ENCODE data around the gene ZNF574.

Gene ZNF574

GRCh38 chr19:42065511-42065910 is 10.5 kb upstream of the ZNF574 start:
- no peaks in the 10 kb centered on the region for H3K36me3 Mint-ChIP-seq (ENCODE audit: insufficient read depth)

GRCh38 chr19:42066075-42066754 is 9.8 kb upstream of the ZNF574 start:
- no peak for ATAC-seq (replicated peaks; ENCODE audit: extremely low read depth, poor library complexity, severe bottlenecking)
- Mint-ChIP-seq H3K36me3 (ENCODE audit: insufficient read depth) (no peaks in the 10 kb centered on the region), H3K4me3 (no peak overlapping the region), H3K27ac (ENCODE audit: low read depth) (no peak overlapping the region), H3K9me3 (no peaks in the 10 kb centered on the region), H3K27me3 (peaks cover 22% of the 10 kb centered on the region), H3K4me1 (no peaks in the 10 kb centered on the region)
- no peak for DNase-seq (ENCODE audit: low spot score in 2 of 2)

More at GRCh38 chr19:42065511-42065910, 10.5 kb upstream of the ZNF574 start:
- H3K9me3 Mint-ChIP-seq = no peaks in the 10 kb centered on the region
- DNase-seq (ENCODE audit: low spot score in 2 of 2) (no peak), ATAC-seq (replicated peaks; ENCODE audit: extremely low read depth, poor library complexity, severe bottlenecking) (no peak)
- H3K27ac Mint-ChIP-seq (ENCODE audit: low read depth) = no peak overlapping the region
- H3K27me3 Mint-ChIP-seq = peaks cover 22% of the 10 kb centered on the region
- H3K4me1 Mint-ChIP-seq = no peaks in the 10 kb centered on the region
- H3K4me3 Mint-ChIP-seq = no peak overlapping the region

GRCh38 chr19:42067315-42067888 is 8.6 kb upstream of the ZNF574 start:
- H3K27me3 Mint-ChIP-seq = peaks cover 11% of the 10 kb centered on the region
- no peak overlapping the region for H3K27ac Mint-ChIP-seq (ENCODE audit: low read depth)
- no peak overlapping the region for H3K4me3 Mint-ChIP-seq
- no peaks in the 10 kb centered on the region for H3K4me1 Mint-ChIP-seq
- no peak for DNase-seq (ENCODE audit: low spot score in 2 of 2)
- no peak for ATAC-seq (replicated peaks; ENCODE audit: extremely low read depth, poor library complexity, severe bottlenecking)
- no peaks in the 10 kb centered on the region for H3K36me3 Mint-ChIP-seq (ENCODE audit: insufficient read depth)
- no peaks in the 10 kb centered on the region for H3K9me3 Mint-ChIP-seq

- Mint-ChIP-seq H3K36me3 (ENCODE audit: insufficient read depth) (no peaks in the 10 kb centered on the region), H3K4me3 (no peak overlapping the region), H3K4me1 (no peaks in the 10 kb centered on the region), H3K9me3 (no peaks in the 10 kb centered on the region), H3K27me3 (peaks cover 11% of the 10 kb centered on the region), H3K27ac (ENCODE audit: low read depth) (no peak overlapping the region)
- DNase-seq (ENCODE audit: low spot score in 2 of 2) = no peak
- ATAC-seq (replicated peaks; ENCODE audit: extremely low read depth, poor library complexity, severe bottlenecking) = no peak
Observed at GRCh38 chr19:42068361-42068755, 7.6 kb upstream of the ZNF574 start.

- H3K36me3 Mint-ChIP-seq (ENCODE audit: insufficient read depth) = no peaks in the 10 kb centered on the region
- H3K9me3 Mint-ChIP-seq = no peaks in the 10 kb centered on the region
- ATAC-seq (replicated peaks; ENCODE audit: extremely low read depth, poor library complexity, severe bottlenecking) (no peak), DNase-seq (ENCODE audit: low spot score in 2 of 2) (no peak)
- no peak overlapping the region for H3K27ac Mint-ChIP-seq (ENCODE audit: low read depth)
- no peaks in the 10 kb centered on the region for H3K4me1 Mint-ChIP-seq
- H3K27me3 Mint-ChIP-seq = peaks cover 10% of the 10 kb centered on the region
- no peak overlapping the region for H3K4me3 Mint-ChIP-seq
Observed at GRCh38 chr19:42068756-42069571, 7.0 kb upstream of the ZNF574 start.

GRCh38 chr19:42069619-42070351 is 6.2 kb upstream of the ZNF574 start, which contains the start of gene GRIK5:
Gene GRIK5, minus strand, starts transcription at chr19:42070206. Its CDS starts 4,436 bp downstream, at chr19:42065770.
- peaks cover 2% of the 10 kb centered on the region for H3K27me3 Mint-ChIP-seq
- no peak for ATAC-seq (replicated peaks; ENCODE audit: extremely low read depth, poor library complexity, severe bottlenecking)
- no peaks in the 10 kb centered on the region for H3K9me3 Mint-ChIP-seq
- no peak for DNase-seq (ENCODE audit: low spot score in 2 of 2)
- H3K27ac Mint-ChIP-seq (ENCODE audit: low read depth) = peak within 1 kb of the TSS; percentile 38
- no peak within 1 kb of the TSS for H3K4me3 Mint-ChIP-seq
- H3K4me1 Mint-ChIP-seq = no peaks in the 10 kb centered on the region
- H3K36me3 Mint-ChIP-seq (ENCODE audit: insufficient read depth) = no peaks in the 10 kb centered on the region

- Mint-ChIP-seq H3K9me3 (no peaks in the 10 kb centered on the region), H3K36me3 (ENCODE audit: insufficient read depth) (peaks cover 11% of the 10 kb centered on the region), H3K27me3 (no peaks in the 10 kb centered on the region), H3K4me1 (peaks cover 14% of the 10 kb centered on the region), H3K4me3 (no peak overlapping the region), H3K27ac (ENCODE audit: low read depth) (no peak overlapping the region)
- DNase-seq (ENCODE audit: low spot score in 2 of 2) = no peak
- no peak for ATAC-seq (replicated peaks; ENCODE audit: extremely low read depth, poor library complexity, severe bottlenecking)
Observed at GRCh38 chr19:42071247-42071646, 4.7 kb upstream of the ZNF574 start.

- no peak for DNase-seq (ENCODE audit: low spot score in 2 of 2)
- Mint-ChIP-seq H3K27me3 (no peaks in the 10 kb centered on the region), H3K27ac (ENCODE audit: low read depth) (peak overlapping the region; percentile 100), H3K4me1 (peaks cover 36% of the 10 kb centered on the region), H3K9me3 (no peaks in the 10 kb centered on the region), H3K36me3 (ENCODE audit: insufficient read depth) (peaks cover 17% of the 10 kb centered on the region), H3K4me3 (peak overlapping the region; percentile 95)
- no peak for ATAC-seq (replicated peaks; ENCODE audit: extremely low read depth, poor library complexity, severe bottlenecking)
Observed at GRCh38 chr19:42074513-42075363, 1.2 kb upstream of the ZNF574 start.

- no peaks in the 10 kb centered on the region for H3K27me3 Mint-ChIP-seq
- no peak for DNase-seq (ENCODE audit: low spot score in 2 of 2)
- H3K9me3 Mint-ChIP-seq = no peaks in the 10 kb centered on the region
- peak overlapping the region; percentile 95 for H3K4me3 Mint-ChIP-seq
- H3K36me3 Mint-ChIP-seq (ENCODE audit: insufficient read depth) = peaks cover 17% of the 10 kb centered on the region
- peak overlapping the region; percentile 100 for H3K27ac Mint-ChIP-seq (ENCODE audit: low read depth)
- peaks cover 36% of the 10 kb centered on the region for H3K4me1 Mint-ChIP-seq
- ATAC-seq (replicated peaks; ENCODE audit: extremely low read depth, poor library complexity, severe bottlenecking) = peak; percentile 1
Observed at GRCh38 chr19:42075364-42075615, 676 bp upstream of the ZNF574 start.

GRCh38 chr19:42076380-42076944 is 496 bp downstream of the ZNF574 start:
- ATAC-seq (replicated peaks; ENCODE audit: extremely low read depth, poor library complexity, severe bottlenecking) = no peak
- Mint-ChIP-seq H3K27me3 (no peaks in the 10 kb centered on the region), H3K4me3 (peak overlapping the region; percentile 95), H3K36me3 (ENCODE audit: insufficient read depth) (peaks cover 22% of the 10 kb centered on the region), H3K9me3 (no peaks in the 10 kb centered on the region), H3K27ac (ENCODE audit: low read depth) (peak overlapping the region; percentile 100), H3K4me1 (peaks cover 41% of the 10 kb centered on the region)
- no peak for DNase-seq (ENCODE audit: low spot score in 2 of 2)

GRCh38 chr19:42078058-42078457 is 2.1 kb downstream of the ZNF574 start:
- DNase-seq (ENCODE audit: low spot score in 2 of 2) = no peak
- peak overlapping the region; percentile 100 for H3K27ac Mint-ChIP-seq (ENCODE audit: low read depth)
- H3K9me3 Mint-ChIP-seq = no peaks in the 10 kb centered on the region
- no peak for ATAC-seq (replicated peaks; ENCODE audit: extremely low read depth, poor library complexity, severe bottlenecking)
- peaks cover 50% of the 10 kb centered on the region for H3K4me1 Mint-ChIP-seq
- H3K4me3 Mint-ChIP-seq = peak overlapping the region; percentile 95
- no peaks in the 10 kb centered on the region for H3K27me3 Mint-ChIP-seq
- peaks cover 28% of the 10 kb centered on the region for H3K36me3 Mint-ChIP-seq (ENCODE audit: insufficient read depth)
